Fibroblast of lung (primary cell): ENCODE measurements around the gene CNTN4.

Experiments
- CTCF ChIP-seq, 2 donors: IDR thresholded peaks in 1 of 2; conservative IDR thresholded peaks in 1 of 2; 1 replicate in 1 of 2; 2 replicates in 1 of 2; pipeline ENCODE4 v1.5.1; 2011 to 2012; ENCODE audit warnings: low read length in 2 of 2, control low read depth in 1 of 2, inconsistent platforms in 1 of 2, low read depth in 1 of 2, mild to moderate bottlenecking in 1 of 2
- EZH2 ChIP-seq: IDR thresholded peaks from 2 replicates; pipeline ENCODE4 v1.5.1; 2012; ENCODE audit warnings: low read length, control low read depth, mild to moderate bottlenecking; ENCODE audit errors: missing control alignments

- TF ChIP-seq EZH2, result no peak
- no peak for TF ChIP-seq CTCF (conservative IDR thresholded peaks at IDR 0.05 in 1 of 2, IDR thresholded peaks at IDR 0.05 in 1 of 2; ENCODE audit: low read depth in 1 of 2, low read length in 2 of 2)
Observed at GRCh38 chr3:2741516-2741915, 642.9 kb downstream of the CNTN4 start.
